ENCODE measurements around the gene HOATZ.

The HOATZ gene

DNA sequence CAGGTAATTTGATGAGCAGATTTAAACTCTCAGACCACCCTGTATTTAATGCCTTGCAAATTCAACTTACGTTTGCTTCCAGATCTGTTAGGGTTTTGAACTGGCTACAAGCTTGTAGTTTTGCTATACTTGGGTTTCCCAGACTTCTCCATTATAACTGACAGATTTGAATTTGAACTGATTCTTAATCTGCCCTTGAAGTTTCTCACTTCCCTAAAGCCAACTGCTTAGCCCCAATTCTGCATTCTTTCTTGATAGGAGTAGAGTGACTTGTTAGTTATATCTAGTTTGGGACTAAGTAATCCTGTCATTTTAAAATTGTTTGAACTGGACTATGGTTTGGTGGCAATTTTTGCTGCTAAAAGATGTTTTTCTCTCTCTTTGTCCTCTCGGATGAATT, 35.7 kb downstream of the HOATZ start:
- no peak for DNase-seq

DNA sequence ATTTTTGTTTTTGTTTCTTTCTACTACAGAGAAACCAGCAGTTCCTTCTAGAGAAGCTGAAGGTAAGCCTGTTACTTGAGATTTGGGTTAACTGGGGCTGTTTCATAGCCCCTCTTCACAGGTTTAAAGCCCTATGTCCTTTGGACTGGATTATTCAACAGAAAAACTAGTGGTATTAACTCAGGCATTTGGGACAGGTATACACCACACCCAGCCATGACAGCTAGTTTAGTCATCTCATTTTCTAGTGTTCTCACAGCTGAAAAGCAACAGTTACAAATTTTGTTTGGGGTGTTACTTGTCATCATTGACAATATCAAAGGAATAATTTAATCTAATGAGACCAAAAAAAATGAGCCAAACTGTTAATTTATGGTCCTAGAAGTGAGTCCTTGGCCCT, 40.0 kb downstream of the HOATZ start:
- no peak for DNase-seq

DNA sequence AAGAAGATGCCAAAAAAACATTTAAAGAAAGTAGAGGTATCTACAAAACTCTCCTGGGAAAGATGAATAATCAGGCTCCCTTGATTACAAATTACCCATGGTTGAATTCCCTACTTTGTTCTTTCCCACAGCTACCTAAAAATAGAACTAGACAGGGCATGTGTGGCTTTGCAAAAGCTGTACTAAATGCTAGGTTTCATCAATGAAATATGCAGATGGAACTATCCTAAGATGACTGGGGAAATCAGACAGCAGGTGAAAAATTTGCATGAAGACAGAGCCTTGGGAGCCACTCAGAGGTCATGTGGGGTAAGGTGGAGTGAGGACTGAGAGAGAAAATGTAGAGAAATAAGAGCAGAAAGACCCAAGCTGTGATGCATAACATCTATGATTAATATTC, 40.7 kb downstream of the HOATZ start:
- no peak for DNase-seq

DNA sequence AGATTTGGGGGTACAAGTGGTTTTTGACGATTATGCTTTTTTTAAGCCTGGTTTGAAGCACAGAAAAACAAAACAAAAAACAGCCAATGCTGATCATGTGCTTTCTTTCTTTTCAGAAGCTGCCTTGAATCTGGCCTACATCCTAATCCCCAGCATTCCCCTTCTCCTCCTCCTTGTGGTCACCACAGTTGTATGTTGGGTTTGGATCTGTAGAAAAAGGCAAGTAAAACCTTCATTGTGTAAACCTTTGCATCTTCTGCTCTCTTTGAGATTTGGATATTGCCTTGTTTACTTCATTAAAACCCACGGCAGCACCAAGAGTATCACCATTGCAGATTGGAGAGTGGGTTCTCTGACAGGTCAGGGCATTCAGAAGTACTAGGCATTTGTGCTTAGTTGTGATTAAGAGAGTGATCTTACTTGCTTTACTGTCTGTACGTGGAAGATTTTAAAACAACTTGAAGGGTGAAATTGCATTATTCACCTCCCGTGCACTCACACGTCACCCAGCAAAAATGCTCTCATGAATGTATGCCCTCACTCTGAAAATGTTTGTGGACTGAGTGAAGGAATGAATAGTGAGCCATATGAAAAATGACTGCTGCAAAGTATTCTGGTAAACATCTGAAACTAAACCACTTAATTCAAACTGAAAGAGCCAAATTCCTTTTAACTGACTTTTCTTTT, 43.0 kb downstream of the HOATZ start:
- DNase-seq, result no peak

DNA sequence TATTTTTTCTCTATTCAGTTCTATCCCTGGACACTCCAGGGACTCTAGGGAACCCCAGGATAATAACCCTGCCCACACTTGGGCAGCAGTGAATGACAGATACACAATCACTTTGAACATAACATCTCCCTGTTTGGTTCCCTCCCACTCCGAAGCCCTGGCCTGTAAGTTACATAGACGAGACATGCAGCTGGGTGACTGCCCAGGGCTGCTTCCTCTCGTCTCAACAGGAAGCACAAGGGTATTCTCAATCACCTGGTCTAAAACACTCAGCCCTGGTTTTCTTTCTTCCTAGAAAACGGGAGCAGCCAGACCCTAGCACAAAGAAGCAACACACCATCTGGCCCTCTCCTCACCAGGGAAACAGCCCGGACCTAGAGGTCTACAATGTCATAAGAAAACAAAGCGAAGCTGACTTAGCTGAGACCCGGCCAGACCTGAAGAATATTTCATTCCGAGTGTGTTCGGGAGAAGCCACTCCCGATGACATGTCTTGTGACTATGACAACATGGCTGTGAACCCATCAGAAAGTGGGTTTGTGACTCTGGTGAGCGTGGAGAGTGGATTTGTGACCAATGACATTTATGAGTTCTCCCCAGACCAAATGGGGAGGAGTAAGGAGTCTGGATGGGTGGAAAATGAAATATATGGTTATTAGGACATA, 45.4 kb downstream of the HOATZ start:
- no peak for DNase-seq

DNA sequence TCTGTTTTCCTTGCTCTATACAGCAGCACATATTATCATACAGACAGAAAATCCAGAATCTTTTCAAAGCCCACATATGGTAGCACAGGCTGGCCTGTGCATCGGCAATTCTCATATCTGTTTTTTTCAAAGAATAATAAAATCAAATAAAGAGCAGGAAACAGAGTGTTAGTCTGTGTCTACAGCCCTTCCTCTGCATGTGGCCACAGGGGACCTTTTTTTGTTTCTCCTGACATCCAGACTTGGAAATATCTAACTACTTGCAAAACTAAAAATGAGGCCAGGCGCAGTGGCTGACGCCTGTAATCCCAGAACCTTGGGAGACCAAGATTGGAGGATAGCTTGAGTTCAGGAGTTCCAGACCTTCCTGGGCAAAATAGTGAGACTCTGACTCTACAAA, 46.2 kb downstream of the HOATZ start:
- DNase-seq, result no peak

DNA sequence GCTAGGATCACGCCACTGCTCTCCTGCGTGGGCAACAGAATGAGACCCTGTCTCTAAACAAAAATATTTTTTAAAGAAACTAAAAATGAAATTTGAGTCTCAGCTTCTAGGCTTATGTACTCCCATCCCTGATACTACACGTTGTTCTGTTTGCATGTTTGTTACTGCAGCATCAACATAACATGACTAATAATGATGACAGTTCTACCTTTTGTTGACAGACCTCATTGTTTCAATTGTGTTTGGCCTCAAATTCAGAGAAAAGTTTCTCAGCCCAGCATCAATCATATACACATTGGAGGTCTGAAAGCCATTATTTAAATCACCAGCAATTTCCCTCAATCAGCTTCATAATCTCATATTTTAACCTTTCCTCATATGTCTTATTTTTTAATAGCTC, 46.7 kb downstream of the HOATZ start:
- no peak for DNase-seq

DNA sequence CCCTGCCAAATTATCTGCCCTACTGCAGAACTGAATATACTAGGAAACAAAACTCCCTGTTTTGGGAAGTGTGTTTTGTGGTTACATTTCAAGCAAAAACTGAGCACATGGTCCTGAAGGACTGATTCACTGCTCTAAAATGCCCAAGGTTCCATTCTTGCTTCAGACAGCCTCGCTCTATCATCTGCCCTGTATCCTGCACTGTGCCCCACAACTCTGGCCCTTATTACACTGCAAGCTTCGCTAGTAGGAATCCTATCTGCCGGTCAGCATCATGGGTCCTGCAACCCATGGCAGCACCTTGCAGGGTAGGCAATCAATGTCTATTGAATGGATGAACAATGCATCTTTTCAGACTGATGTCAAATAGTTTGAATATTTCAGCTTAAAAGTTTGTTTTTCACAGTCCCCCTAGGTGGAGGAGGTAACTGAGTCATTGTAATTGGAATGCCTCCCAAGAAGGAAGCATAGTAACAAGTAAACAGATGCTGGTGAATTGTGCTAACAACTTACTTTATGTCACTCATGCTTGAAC, 47.3 kb downstream of the HOATZ start:
- no peak for DNase-seq

DNA sequence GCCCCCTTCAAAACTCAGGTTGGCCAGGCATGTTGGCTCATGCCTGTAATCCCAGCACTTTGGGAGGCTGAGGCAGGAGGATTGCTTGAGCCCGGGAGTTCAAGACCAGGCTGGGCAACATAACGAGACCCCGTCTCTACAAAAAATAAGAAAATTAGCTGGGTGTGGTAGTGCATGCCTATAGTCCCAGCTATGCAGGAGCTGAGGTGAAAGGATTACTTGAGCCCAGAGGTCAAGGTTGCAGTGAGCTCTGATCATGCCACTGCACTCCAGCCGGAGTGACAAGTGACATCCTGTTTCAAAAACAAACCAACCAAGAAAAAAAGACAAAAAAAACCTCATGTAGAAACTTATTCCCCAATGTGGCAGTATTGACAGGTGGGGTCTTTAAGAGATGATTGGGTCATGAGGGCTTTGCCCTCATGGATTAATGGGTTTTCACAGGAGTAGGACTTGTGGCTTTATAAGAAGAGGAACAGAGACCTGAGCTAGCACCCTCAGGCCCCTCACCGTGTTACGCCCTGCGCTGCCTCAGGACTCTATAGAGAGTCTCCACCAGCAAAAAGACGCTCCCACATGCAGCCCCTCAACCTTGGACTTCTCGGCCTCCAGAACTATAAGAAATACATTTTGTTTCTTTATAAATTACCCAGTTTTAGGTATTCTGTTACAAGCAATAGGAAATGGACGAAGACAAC, 48.3 kb downstream of the HOATZ start:
- no peak for DNase-seq

DNA sequence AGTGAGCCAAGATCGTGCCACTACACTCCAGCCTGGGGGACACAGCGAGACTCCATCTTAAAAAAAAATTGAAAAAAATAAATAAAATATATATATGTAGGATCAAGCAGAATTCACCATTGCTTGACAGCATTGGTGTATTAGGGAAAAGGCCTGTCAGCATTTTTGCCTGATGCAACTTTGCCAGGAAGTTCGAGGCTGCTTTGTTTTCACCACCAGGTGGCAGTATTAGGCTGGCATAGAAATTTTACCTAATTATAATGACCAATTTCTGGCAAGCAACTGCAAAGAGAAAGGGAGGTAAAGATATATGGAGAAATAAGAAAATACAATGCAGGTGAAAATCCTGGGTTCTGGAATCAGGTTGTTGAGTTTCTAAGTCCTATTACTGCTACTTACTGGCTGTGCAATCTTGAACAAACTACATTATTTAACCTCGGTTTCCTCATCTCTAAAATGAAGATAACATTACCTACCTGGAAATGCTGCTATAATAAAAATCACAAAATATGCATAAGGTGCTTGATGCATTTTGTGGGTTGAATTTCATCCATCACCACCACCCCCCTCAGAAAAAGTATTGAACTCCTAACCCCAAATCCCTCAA, 50.6 kb downstream of the HOATZ start:
- peak; percentile 82 for DNase-seq

DNA sequence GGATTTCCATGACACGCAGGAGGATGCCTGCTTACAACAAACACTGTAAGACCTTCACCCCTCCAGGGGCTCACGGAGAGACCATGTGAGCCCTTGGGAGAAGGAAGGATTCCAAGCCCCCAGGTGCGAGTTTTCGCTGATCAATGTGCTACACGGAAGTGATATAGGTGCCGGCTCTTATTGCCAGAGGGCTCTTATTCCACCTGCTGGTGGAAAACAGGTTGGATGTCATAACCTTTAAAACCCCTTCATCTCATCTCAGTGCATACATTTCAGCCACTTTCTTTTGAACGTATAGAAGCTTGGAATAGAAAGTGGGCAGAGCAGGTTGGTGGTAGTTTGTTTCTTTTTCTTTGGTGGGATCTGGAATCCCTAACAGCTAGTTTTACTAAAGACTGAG, 51.7 kb downstream of the HOATZ start:
- DNase-seq, result no peak

DNA sequence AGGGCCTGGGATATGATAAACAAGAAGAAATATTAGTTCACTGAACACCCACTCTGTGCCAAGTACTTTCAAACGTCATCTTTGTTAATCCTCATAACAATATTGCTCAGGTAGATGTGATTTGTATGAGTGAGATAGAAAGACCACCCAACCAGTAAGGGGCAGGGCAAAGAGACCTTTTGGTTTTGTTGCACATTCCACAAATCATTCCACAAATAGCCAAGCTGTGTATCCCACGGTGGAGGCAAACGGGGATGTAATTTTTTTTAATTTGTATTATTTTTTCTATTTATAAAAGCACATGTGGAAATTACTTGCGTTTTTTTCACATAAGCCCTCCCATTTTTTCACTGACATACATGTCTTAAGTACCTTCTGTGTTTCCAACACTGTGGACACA, 54.9 kb downstream of the HOATZ start:
- no peak for DNase-seq

DNA sequence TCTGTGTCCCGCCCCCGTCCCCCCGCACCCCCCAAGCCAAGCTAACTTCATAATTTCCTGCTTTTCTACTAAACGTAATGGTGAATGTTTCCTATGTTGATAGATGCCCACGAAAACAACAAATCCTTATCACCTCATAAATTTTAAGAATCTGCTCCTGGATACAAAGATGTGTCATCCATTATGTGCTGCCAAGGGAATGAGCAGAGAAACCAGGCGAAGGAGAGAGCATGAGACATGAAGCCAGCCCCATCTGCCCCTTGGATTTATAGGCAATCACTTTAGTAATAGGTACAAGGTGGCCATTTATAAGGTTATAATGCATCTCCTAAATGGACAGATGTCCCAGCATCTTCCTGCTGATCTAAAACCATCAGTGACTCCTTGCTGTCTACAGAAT, 56.2 kb downstream of the HOATZ start:
- DNase-seq, result no peak

DNA sequence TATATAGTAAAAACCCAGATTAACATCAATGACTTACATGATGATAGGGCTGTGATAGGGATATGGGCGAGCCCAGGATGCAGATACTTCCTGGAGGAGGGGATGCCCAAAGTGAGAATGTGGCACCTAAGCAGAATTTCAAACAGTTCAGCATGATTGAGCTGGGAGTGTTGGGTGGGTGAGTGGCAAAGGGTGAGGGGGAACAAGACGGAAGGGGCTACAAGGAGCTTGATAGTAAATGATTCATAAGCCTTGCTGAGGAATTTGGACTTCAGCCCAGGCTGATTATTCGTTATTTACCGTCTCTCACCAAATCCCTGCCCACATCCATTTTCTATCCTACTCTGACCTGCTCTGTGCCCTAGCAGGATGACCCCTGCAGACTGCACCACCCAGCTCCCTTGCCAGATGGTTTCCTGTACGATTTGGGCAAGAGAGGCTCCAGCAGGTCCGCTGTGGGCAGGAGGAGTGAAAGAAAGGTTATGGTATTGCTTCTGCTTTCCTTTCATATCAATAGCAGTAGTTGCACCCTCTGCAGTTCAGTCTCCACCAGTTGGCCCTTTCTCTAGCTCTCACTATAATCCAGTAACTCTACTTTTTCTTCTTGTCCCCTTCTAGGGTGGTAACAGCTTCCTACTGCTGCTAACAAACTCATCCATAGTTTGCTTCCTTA, 57.4 kb downstream of the HOATZ start:
- DNase-seq, result no peak

DNA sequence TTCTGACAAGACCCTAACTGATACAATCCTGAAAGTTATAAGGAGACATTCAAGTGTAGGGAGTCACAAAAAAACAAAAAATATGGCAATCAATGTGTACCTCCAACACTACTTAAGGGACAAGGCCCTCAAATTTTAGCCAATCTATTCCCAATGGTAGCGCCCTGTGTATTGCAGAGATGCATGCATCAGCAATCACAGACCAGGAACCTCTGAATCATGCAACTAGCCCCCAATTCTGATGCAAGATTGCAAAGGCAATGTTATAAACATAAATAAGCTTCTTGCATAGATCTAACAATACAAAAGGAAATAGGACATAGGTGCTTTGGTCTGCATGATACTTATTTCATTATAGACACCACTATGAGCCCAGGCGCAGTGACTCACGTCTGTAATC, 58.0 kb downstream of the HOATZ start:
- no peak for DNase-seq

DNA sequence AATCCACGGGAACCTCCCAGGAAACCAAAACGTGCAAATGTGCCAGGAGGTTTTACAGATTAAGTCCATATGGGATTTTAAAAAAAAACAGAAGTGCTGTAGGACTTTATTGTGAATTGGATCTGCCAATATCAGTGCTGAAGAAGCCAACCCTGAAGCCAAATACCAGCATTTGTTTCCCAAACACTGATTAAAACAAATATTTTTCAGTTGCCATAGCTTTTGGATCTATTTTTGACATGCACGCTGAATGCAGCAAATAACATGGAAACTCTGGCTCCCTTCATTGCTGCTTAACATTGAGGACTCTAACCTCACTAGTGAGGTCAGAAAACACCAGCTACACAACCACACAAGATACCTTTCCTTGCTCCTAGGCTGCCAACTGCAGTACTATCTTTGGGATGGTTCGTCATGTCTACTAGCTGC, 59.3 kb downstream of the HOATZ start:
- DNase-seq, result no peak

DNA sequence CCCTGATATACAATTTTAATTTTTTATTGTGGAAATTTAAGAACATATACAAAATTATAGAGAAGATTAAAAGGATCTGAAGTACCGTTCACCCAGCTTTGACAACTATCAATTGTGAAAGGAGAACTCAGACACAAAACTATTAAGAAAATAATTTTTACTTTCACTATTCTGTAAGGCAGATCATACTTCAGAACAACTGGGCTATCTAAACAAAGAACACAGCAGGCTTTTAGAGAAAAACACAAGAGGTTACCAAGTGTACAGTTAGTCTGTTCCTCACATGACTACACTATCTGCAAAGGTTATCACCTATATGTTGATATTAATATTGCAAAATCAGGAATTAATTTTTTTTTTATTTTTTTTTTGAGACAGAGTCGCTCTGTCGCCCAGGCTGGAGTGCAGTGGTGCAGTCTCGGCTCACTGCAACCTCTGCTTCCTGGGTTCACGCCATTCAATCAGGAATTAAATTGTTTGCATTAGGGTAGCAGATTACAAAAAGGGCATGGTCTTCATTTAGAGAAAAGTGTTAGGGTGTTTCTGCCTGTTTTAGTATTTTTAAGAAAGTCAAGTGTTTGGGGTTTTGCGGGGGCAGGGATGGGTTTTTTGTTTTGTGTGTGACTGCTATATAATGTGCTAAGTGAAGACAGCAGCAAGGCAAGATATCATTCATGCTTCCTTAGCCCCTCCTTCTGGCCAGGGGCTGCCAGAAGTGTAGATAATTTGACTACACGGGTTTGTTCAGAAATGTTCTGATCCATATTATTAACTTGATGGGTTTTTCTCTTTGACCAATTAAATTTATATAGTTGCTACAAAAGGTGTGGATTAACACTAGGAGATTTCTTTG, 60.0 kb downstream of the HOATZ start:
- DNase-seq, result no peak

DNA sequence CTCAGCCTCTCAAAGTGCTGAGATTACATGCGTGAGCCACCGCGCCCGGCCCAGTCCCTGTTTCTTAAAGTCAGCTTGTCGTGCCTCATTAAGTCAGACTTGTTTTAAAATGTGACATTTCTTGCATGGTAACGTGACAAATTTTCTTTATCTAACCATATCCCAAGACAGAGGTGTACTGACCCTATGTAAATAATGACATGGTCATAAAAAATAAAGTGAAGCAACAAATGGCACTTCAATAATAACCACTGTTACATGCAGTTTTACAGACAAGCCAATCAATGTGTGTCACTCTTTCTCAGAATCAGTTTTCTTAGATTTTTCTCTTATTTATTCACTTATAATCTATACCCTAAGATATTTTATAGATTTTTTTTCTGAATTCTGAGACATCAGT, 61.2 kb downstream of the HOATZ start:
- DNase-seq, result no peak

DNA sequence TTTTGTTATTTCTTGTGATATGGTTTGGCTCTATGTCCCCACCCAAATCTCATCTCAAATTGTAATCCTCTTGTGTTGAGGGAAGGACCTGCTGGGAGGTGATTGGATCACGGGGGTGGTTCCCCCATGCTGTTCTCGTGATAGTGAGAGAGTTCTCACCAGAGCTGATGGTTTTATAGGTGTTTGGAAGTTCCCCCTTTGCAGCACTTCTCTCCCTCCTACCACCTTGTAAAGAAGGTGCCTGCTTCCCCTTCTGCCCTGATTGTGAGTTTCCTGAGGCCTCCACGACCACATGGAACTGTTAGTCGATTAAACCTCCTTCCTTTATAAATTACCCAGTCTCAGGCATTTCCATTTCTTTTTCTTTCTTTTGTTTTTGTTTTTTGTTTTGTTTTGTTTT, 63.2 kb downstream of the HOATZ start:
- no peak for DNase-seq

DNA sequence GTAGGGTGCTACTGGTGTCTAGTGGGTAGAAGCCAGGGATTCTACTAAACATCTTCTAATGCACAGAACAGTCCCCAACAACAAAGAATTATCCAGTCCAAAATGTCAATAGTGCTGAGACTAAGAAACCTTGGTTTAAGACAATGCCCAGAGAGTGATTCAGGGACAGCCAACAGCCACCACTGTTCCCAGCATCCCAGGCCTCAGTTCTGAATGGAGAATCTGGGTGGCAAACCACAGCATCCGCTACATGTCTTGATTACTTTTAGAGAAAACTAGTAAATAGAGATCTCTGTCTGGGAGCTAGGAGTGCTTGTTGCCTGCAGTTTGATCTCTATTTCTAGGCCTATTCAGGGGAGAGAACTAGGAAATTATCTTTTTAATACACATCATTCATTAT, 66.8 kb downstream of the HOATZ start:
- DNase-seq, result no peak

DNA sequence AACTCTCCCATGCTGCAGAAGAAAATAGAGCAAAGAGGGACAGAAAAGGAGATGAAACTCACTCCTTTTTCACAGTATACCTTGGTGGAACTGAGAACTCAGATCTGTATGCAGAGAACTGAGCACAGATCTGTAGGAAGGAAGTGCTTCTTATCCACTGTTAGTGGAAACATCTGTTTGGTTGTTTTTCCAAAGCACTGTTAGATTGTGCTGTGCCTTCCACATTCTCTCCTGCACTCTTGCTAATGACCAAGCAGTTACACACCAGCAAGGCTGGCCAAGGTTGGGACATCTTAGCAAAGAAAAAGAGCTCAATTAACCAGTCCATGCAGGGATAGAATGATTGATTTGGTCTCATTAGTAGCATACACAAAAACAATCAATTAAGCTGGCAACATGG, 67.6 kb downstream of the HOATZ start:
- no peak for DNase-seq

DNA sequence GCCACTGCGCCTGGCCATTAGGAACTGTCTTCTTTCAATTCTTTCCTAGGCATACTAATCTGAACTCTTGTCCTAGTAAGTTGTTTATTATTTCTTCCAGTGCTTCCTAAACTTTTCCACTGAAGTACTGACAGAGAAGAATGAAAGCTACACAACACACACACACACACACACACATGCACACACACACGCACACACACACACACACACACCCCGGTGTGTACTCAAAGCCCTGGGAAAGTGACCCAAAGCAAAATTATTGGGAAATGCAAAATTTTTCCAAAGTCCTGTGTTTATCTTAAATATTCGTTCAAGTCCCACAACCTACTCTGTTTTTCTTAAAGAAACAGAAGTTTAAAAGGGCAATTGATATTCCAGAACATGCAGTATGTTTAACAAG, 68.3 kb downstream of the HOATZ start:
- DNase-seq, result no peak

Measured in activated effector memory CD4-positive, alpha-beta T cell treated with anti-CD3 and anti-CD28 coated beads, Interleukin-2, amount 50 U/mL, for 16 hours (primary cell).